GM18505 (cell line): ENCODE measurements around the gene UBAC2.

Source experiments
- ATAC-seq: cut with Tn5 transposase; IDR thresholded peaks from one replicate; pipeline ENCODE4 v1.9.1; 2021; ENCODE audit not compliant: unreplicated experiment
- POLR2A ChIP-seq: IDR thresholded peaks from 4 replicates; pipeline ENCODE4 v1.6.1; 2011; ENCODE audit warnings: borderline replicate concordance; ENCODE audit not compliant: insufficient read depth, insufficient read length; ENCODE audit errors: extremely low read depth

UBAC2 gene

DNA sequence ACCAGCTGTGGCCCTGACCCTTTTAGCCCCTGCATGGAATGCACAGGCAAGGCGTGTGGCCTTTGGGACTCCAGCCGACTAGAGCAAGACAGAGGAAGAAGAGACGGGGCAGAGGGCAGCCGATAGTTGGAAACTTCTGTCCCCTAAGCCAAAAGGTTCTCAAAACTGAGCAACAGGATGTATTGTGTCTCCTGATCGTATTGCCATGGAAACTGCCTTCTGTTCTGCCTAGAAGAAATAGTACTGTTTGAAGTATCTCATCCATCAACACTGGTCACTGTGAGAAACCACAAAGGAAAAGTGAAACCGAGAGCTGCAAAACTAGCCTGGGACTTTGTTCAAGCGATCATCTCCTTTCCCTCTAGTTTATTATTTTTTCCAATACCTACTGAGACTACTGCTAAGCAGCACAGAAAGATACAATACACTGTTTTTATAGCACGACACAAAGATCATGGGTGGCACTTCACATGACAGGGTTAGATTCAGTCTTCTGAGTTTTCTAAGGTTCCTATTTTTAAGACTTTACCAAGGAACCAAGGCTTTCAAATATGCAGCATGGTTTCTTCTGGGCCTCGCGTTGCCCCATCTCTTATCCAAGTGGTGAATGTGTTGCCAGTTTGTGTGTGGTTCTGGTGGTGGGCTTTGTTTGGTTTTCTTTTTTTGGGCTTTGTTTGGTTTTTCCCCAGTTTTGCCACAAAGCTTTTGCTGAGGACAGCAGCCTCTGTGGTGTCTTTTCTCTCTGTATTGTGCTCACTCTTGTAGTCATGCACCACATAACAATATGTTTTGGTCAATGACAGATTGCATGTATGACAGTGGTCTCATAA, 155.8 kb downstream of the UBAC2 start:
- peak; percentile 42 for ATAC-seq
- TF ChIP-seq POLR2A = no peak

DNA sequence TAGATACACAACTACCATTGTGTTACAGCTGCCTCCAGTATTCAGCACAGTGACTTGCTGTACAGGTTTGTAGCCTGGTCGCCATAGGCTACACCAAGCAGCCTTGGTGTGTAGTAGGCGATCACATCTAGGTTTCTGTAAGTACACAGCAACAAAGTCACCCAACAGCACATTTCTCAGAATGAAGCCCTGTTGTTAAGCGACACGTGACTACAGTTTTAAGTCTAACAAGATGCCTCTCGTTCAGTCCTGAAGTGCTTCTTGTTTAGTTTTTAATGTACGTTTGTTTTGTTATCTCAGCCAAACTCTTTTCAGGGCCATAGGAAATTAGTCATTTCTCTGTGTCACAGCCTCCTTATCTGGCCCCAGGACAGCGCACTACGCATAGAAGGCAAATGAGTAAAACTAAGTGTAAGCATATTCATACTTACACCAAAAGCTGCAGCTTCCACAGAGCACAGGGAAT, 156.5 kb downstream of the UBAC2 start:
- no peak for ATAC-seq
- no peak for TF ChIP-seq POLR2A

DNA sequence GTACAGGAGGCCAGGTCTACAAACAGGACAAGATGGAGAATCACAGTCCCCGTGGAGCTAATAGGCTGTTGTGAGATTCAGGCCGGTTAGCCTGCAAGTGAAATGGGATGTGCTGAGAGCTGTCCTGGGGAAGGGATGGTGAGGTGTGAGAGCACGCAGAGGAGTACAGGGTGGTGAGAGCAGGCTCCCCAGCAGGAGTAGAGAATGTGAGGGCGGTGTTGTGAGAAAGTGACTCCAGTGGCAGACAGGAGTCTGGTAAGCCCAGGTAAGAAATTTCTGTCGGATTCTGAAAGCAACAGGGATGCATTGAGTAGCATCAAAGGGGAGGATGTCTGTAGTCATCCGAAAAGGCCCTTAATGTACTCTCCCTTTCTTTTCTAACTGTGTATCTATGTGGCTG, 157.3 kb downstream of the UBAC2 start:
- no peak for TF ChIP-seq POLR2A
- ATAC-seq = no peak

DNA sequence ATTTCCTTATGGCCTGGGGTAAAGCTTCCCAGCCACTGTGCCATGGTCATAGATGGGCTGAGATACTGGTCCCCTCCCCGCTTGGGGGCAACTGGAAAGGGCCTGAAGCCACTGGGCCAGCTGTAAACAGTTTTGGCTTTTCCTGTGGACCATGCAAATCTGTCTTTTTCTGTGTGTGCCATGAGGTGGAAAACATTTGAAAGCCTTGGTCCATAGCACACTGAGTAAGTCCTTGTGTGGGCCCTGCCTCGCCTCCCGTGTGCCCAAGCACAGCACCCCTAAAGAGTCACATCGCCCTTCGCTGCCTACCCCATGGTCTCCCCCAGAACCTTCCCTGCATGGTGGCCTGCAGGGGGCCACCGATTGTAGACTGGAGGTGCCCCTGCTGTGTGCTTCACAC, 158.9 kb downstream of the UBAC2 start:
- TF ChIP-seq POLR2A = no peak
- ATAC-seq = no peak

DNA sequence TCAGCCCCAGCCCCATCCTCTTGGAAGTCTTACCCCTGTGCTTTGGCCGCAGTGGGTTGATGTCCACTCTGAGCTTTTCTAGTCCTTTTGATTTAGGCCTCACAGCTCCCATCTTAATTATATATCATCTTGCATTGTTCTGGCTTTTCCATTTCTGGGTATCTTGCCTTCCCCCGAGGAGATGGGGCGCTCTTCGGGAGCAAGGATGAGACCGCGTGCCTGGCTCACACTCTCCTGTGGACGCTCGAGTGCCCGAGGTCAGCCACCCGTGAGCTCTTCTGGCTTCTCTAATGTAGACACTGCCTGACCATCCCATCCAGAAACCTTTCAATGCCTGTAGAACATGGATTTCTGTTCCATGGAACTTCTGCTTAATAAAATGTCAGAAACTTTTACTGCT, 160.0 kb downstream of the UBAC2 start:
- TF ChIP-seq POLR2A = no peak
- no peak for ATAC-seq

DNA sequence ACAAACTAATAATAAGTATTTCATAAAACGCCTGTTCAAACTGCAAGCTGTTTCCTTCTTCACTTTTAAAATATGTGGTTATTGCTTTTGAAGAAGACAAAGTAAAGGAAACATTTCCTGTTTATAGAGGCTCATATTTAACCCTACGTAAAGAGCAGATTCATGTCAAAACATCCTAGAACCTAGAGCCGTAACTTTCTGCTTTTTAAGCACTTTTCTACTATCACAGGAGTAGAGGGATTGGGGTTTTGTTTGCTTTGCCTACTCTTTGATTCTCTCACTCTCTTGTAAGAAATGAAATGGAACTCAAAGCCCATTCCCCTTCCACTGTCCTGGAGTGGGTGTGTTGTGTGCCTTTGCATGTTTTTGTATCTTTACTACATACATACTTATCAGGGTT, 160.5 kb downstream of the UBAC2 start:
- no peak for ATAC-seq
- TF ChIP-seq POLR2A = no peak

DNA sequence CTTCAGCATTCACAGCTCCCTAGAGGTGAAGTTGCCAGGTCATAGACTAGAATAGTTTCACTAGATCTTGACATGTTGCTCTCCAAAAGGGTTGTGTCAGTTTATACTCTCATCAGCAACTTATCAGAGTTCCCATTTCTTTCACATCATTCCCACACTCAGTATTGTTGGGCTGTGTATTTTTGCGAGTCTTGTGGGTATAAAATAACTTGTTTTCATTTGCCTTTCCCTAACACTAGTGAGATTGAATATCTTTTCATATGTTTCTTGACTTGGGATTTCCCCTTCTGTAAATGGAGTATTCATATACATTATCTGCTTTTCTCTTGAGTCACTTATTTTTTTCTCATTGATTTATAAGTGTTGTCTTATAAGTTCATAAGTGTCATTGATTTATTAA, 161.7 kb downstream of the UBAC2 start:
- no peak for ATAC-seq
- no peak for TF ChIP-seq POLR2A

DNA sequence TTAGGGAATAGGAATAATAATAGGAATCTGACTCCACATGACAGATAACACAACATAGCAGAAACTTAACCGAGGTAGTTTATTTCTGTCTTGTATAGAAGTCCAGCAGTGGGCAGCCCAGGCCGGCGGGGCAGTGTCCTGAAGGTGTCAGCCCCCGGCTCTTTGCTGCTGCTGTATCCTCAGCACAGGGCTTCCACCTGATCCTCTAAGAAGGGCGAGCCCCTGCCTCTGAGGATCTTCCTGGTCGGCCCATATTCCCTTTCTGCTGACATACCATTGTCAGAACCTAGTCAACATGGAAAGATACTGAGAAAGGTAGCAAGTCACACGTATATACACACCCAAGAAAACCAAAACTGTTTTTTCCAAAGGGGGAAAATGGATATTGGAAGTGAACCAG, 162.7 kb downstream of the UBAC2 start:
- no peak for TF ChIP-seq POLR2A
- no peak for ATAC-seq

DNA sequence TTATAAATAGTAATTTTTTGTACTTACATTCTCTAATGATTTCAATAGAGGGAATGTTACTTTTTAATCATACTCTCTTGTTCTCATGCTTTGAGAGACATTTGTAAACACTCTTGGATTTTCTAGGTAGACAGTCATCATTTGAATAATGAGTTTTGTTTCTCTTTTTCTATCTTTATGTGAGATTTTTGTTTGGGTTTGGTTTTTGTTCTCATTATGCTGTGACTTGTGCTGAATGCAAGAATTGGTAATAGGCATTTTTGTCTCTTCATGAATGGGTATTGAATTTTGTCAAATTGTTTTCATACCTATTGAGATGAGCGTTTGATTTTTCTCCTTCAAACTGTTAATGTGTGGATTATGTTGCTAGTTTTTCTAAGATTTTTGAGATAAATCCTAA, 163.3 kb downstream of the UBAC2 start:
- ATAC-seq = peak; percentile 40
- no peak for TF ChIP-seq POLR2A

DNA sequence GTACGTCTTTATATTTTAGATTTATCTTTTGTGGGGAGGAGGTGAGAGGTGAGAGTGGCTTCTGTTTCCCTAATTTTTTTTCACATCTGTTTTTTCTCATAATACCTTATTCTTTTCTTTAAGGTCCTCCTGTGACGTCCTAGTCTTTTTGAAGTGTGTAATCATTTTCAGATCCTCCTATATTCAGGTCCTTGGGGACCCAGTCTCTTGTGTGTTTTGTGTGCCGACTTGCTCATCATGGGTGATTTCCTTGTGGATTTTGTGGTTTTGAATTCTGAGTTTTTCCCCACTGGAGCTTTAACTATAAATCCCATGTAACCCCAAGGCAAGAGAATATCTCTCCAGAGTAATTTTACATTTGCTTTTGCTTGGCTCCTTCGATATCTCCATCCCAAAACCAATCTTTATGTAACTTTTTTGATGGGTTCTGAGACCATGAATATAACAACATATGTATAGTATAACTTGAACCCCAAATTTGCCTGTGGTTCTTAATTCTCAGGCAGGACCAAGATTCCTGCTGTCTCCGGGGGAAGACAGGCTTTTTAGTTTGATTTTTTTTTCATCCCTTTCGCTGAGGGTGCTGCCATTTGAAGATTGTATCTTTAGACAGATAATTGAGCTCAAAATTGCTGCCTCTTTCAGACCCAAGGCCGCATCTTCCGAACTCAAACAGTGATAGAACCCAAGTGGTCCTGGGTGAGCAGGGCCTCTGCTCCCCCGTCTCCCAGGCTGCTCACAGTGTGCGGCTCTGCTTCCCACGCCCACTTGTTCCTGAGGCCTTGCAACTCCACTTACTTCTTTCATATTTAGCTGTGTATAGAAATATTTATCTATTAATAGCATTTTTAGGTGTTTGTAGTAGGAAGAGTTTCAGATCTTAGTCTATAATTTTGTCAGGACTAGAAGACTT, 165.7 kb downstream of the UBAC2 start:
- TF ChIP-seq POLR2A = no peak
- peak; percentile 47 for ATAC-seq

DNA sequence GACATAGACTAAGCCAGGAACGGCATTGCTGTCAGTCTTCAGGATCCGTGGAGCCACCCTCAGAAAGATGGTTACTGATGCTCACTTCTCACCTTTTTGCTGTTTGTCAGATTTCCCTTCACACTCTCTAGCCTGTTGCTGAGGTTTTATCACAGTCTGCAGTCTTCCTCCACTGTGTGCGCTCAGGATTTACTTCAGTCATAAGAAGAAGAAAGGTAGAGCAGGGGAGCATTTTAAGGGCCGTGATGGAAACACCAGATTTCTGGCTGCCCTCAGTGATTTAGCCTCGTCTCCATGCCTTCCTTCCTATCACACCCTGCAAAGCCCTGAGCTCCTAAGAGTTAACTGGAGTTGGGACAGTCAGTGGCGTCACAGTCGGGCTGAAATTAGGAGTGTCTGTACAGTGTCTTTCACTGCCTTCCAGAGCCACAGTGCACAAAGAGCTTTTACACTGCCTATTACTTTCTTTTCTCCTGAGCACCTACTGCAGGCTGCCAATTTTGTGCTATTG, 166.5 kb downstream of the UBAC2 start:
- no peak for ATAC-seq
- TF ChIP-seq POLR2A = no peak

DNA sequence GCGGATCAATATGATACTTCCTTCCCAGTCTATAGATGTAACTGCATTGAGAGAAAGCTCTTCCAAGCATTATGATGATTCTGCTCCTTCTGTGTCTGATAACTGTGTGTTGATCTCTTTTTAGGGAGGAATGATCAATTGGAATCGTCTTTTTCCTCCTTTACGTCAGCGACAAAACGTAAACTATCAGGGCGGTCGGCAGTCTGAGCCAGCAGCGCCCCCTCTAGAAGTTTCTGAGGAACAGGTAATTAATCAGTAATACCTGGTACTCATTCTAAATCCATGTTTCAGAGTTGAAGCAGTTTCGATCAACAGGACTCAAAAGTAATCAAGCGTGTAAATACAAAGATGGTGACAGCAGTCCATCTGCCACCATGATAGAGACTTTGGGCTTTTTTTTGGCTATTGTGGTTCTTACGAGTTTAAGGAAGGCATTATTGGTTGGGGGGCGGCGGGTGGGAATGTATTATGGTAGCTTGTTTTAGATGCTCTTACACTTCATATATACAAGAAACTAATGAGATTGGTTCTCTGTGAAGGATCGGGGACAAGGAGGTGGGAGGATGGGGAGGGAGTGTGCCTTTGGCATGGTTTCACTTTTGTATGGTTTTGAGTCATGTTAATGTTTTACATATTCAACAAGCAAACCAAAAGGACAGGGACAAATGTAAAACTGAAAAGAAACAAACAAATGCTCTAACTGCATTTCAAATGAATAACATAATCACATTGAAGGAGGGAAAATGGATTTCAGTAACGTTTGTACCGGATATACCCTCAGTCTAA, 167.2 kb downstream of the UBAC2 start:
- ATAC-seq = no peak
- no peak for TF ChIP-seq POLR2A
